GM19467 (cell line): ENCODE data around the gene GALNT17.

ENCODE experiments used
- ATAC-seq: cut with Tn5 transposase; IDR thresholded peaks from one replicate; pipeline ENCODE4 v1.9.1; 2021; ENCODE audit warnings: mild to moderate bottlenecking, moderate library complexity; ENCODE audit not compliant: unreplicated experiment

The GALNT17 gene

DNA sequence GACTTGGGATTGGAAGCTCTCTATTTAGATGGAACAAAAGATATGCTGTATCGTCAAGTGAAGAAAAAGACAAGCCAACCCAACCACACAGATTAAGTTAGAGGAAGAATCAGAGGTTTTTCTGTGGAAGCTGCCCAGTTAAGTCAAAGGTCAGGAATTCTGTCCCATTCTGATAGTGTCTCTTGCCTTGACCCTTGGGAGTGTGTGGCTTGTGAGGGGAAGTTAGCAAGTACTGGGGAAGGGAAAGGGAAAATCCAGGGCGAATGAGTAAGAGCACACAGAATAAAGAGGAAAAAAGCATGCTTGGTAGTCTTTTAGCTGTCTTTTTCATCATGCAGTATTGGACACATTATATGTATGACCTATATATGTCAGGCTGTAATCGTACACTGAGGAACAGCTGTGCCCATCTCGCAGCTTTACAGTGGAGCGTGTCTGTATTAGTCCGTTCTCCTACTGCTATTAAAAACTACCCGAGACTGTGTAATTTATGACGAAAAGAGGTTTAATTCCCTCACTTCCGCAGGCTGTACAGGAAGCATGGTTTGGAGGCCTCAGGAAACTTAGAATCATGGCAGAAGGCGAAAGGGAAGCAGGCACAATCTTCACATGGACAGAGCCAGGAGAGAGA is 197.2 kb downstream of the GALNT17 start:
- ATAC-seq = no peak

DNA sequence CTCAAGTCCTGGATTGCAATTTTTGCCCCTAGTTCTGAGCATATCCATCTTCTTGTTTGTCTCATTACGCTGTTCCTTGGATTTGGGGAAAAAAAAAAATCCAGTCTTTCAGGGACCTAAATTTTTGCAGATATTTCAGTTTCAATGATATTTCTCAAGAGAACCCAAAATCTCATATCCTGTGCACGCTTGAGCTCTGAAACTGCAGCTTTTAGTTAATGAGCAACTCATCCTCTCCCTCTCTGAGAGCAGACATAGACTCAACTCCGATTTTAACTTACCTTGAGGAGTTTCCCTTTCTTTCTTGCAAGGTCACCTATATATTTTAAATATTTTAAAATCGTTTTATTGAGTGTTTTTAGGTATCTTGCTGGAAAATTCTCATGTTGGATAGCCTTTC is 200.3 kb downstream of the GALNT17 start:
- ATAC-seq = no peak

DNA sequence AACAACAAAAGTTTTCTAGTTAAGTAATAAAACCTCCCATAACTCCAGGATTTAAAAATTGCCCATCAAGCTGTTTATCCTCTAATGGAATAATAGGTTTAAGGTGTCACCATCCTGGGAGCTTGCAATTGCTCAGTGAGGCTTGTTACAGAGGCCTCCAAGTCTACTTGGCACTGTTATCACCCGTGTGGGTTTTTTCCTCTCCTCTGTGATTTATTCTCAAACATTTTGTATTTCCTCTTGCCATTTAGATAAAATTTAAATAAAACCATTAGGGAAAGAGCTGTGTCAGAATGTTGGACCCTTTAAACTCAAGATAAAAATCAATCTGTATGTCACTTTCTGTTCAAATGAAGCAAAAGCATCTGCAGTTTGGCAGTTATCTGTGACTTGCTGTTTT is 202.6 kb downstream of the GALNT17 start:
- ATAC-seq = no peak

DNA sequence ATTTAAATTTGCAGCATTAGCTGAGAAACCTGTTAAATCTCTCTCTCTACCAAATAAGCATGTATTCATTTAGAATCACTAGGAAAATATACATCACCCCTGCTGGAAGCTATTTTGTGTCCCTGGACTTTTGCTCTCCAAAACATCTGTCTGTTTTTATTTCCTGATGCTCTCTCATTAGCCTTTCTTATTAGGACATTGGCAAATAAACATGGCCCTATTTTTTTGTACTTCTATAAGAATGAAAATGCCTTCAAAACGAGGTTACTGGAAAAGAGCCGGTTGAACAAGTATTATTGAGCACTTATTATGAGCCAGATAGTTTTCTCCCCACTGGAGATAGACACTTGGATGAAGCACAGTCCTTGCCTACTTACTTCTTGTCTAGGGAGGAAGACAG is 206.9 kb downstream of the GALNT17 start:
- ATAC-seq = no peak

DNA sequence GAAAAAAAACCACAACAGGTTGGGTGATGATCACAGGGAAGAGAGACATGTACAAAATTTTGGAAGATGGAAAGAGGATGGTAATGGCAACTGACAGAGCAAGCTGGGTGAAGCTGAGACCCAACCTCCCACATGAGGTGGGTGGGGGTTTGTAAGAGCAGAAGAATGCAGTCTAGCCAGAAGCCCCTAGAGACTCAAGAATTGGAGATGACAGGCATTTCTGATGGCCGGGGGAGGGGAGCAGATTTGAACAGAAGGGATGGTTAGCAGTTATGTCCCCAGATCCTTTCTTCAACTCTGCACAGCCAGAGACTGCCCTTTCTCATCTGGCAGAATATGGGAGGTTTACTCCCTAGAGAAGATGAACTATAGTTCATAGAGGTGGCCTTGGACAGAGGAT is 208.0 kb downstream of the GALNT17 start:
- no peak for ATAC-seq

DNA sequence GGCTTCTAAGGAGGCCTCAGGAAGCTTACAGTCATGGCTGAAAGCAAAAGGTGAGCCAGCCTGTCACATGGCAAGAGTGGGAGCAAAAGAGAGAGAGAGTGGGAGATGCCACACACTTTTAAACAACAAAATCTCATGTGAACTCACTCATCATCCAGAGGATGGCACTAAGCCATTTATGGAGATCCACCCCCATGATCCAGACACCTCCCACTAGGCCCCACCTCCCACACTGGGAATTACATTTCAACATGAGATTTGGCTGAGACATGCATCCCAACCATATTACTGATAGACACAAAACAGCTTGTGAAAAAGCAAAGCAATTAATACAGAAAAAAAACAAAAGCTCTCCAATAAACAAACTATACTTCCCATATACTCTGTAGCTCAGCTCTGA is 210.3 kb downstream of the GALNT17 start:
- no peak for ATAC-seq

DNA sequence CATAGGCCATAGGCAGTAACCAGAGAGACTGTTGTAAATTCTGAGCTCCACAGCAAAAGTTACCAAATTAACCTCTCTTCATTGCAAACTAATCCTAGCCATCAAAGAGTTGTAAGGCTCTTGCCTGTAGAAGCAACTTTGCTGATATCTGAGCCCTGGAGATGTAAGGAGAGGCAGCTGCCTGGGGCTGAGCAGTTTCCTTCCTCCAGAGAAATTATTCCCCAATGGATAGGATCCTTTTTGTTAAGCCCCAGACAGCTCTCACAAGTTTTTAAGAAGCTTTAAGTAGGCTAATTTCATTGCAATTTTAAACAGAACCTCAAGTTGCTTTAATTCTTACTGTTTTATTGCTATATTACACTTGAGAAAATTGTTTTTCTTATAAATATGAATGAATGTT is 211.1 kb downstream of the GALNT17 start:
- ATAC-seq = no peak

DNA sequence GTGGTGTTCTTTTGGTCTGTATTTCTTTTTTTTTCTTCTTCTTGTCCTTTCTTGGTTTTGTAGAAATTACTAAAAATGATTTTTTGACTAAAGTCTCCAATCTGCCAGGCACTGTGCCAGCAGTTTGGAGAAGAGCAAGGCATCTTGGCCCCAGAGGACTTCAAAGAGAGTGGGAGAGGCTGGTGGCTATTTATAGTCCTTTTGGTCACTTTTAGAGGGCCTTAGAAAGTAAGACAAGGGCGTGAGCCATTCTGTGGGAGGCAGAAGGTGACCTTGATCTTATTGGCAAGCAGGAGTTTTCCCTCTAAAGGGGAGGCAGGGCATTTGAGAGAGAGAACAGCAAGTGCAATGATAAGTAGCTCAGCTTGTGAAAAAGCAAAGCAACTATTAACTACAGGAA is 211.9 kb downstream of the GALNT17 start:
- no peak for ATAC-seq

DNA sequence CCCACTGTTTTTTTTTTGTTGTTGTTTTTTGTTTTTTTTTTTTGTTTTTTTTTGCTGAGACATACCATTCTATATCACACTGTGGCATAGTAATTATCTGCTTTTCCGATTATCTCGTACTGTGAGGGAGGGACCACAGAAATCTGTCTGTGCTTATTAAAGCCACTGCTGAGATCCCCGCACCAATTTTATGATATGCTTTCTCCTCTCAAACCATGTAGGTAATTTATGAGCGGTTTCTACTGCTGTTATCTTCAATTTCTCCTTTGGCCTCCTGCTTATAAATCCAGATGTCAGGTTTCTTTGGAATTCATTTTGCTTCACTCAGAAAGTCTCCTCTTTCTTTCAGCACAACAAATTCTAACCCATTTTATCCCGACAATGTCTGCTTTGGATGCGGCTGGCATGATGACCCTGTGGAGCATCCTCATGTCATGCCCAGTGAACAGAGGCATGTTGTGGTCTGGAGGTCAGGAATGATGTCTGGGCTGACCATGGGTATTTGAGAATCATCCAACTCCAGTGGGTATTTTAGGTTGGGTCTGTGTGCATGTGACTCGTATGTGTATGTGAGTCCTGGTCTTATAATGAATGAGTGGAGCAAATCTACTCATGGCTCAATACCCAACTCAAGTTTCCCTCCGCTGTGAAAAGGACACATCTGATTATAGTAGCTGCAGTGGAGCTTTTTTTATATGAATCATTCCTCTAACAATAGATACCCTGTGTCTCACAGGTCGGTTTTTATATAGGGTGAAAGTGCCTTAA is 213.4 kb downstream of the GALNT17 start:
- no peak for ATAC-seq

DNA sequence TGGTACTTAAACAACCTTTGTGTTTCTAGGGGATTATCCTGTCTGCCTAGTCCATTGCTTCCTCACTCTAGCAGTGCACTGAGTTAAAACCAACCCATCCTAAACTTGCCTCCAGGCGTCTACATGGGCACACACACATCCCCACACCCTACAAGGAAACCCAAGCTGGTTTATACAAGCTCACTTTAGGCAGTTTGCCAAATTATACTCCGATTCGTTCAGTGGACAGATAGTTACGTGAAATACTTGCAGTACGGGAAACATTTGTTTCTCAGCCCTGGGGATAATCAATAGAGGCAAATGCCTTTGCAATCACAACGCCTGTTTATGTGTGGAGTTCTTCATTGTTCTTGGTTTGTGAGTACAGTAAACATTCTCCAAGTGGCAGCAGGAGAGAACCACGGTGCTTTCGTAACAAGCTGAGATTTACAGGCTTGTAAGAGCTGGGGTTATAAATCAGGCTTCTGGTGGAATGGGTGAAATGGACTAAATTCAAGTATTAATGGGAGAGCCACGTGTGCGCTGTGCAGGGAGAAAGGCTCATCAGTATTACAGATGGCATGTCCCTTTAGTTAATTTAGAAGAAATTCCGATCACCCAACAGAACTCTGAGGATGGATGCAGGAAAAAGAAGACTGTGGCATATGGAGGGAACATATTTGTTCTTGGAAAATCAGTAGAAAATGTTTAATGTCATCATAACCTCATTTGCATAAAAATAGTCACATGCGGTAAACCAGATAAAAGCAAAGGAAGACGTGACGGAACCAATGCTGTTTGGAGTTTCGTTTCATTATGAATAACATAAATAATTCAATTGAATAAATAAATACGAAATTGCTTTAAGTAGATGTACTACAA is 217.1 kb downstream of the GALNT17 start:
- no peak for ATAC-seq

DNA sequence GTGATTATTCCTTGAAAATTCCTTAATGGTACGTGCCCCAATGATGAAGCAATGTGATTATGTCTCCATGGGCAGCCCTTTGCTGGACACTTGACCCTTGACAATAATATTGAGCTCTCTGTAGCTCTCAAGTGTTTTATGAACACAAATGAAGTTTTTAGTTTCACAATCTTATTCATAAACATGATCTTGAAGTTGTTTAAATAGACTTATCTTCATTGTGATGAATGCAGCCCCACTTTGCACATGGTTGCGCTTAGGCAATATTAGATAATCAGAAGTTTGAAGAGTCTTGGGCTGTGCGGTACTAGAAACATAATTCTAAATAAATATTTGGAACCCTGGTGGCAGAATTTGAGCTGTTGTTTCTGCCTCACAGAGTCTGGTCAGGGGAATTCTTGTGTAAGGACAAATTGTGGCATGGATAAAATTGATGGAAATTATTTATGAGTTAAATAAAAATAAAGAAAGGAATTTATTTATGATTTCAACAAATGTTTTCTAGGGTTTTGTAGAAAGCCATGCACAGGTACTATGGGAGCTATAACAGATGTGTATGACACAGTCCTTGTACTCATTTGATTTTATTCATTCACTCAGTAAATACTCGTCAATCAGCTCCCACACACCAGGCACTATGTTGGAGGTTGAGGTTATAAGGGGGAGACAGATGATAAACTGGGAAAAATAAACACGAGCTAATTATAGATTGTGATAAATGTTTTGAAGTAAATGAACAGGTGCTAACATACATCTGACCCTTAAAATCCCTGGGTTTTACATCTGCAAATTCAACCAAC is 217.9 kb downstream of the GALNT17 start:
- no peak for ATAC-seq

DNA sequence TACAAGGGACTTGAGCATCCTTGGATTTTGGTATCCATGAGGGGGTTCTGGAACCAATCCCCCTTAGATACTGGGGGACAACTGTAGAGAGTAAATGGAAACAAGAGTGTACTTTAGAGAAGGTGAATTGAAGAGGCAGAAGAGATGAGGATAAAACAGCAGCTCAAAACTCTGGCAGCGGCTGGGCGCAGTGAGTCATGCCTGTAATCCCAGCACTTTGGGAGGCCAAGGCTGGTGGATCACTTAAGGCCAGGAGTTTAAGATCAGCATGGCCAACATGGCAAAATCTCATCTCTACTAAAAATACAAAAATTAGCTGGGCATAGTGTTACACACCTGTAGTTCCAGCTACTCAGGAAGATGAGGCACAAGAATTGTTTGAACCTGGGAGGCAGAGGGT is 218.7 kb downstream of the GALNT17 start:
- ATAC-seq = no peak

DNA sequence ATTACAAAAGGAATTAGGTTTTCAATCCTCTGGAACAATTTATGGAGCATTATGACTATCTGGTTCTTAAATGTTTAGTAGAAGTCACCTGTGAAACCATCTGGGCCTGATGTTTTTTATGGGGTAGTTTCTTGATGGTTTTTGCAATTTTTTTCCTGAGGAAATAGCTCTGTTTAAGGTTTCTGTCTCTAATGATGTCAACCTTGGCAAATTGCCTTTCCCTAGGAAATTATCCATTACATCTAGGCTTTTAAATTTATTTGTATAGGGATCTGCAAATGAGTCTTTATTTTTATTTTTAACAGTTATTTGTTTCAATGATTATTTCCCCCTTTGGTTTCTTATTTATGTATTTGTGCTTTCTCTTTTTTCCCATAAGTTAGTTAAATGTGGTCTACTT is 222.8 kb downstream of the GALNT17 start:
- no peak for ATAC-seq

DNA sequence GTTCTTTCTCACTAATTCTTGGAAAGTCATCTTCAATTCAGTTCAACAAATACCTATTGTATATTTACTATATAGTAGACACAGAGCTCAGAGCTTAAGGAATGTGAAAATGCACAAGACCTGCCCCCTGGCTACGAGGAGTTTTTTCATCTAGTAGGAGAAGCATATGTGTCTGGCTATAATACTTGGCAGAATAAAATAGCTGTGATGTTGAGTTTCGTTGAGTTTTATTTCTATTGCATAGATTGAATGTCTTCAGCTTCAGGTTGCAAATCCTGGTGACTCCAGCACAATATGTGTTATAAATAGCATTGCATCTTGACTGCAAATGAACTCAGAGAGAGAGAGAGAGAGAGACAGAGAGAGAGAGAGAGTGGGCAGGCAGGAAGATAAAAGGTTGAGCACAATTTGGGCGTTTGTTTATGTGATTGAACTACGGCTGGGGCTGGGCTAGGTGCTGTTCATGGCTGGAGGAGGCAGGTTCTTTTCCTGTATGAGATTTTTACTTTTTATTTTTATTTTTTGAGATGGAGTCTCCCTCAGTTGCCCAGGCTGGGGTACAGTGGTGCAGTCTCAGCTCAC is 229.6 kb downstream of the GALNT17 start:
- ATAC-seq = no peak

DNA sequence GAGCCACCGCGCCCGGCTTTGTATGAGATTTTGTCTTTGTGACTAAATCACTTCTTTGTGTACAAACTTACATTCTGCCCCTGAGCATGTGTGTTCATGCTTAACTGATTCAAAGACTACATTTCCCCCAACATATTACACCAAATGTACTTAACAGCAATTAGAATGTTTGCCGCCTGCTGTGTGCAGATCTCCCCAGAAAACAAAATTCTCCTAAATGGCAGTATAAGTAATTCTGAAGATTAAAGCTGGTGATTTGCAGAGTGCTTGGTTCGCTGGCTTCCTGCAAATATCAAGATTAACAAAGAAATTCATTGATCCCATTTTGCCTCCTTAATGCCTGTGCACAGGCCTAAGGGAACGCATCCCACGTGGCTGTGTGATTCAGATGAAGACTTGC is 230.3 kb downstream of the GALNT17 start:
- no peak for ATAC-seq

DNA sequence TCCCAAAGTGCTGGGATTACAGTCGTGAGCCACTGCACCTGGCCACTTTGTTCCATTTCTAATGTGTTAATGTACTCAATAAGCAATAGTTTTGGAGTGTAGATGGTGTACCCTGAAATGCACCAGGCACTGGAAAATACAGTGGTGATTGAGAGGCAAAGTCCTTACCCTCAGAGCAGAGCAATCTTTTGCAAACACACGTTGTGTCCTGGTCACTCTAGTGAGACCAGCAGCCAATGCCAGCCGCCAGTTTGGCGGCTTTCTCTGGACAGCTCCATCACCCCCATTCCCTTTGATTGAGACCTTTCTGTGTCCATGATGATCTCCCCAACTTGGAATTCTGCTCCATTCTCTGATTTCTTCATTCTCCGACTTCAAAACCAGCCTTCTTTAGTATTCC is 231.3 kb downstream of the GALNT17 start:
- ATAC-seq = no peak

DNA sequence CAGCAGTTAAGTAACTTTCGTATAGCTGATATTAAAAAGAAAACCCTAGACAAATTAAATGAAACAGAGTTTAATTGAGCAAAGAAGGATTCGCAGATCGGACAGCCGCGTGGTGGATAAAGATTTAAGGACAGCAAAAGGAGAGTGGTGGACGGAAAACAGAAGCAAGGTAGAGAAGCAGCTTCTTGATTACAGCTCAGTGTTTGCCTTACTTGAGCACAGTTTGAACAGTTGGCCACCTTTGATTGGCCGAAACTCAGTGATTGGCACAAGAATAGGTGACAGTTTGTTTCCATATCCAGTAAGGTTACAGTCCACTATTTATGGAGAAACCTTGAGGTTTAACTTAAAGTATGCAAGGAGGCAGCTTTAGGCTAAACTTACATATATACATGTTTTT is 231.7 kb downstream of the GALNT17 start:
- ATAC-seq = no peak

DNA sequence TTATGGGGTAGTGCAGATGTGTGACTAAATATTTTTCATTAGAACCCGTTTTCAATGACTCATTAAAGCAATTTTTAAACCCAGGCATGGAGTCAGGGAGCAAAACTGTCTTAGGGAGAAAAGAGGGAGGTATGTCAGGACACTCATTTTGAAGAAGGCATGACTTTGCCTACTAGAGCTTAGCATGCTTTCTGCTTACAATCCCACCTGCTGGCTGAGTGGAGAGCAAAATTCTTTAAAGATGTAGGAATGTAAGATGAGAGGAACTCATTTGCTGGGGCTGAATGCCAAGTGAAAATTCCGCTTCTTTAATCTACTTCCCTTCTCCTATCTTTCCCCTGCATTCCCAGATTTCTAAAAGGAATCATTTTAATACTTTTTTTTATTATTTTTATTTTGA is 232.6 kb downstream of the GALNT17 start:
- ATAC-seq = no peak

DNA sequence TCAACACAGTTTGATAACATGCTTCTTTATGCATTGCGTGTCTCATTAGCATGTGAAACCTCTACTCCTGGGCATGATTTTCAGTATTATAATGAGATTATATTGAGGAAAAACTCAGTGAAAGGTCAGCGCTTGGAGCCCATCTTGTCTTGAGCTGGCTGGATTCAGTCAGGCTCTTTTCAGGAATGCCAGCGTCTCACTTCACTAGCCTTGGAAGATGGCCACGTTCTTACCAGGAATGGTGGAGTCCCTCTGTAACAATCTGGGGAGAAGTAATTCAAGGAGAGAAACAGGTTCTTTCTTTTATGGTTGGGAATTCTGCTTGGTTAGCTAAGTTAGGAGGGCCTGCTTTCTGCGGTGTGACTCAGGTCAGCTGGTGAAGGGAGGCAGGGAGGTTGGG is 241.0 kb downstream of the GALNT17 start:
- ATAC-seq = no peak

DNA sequence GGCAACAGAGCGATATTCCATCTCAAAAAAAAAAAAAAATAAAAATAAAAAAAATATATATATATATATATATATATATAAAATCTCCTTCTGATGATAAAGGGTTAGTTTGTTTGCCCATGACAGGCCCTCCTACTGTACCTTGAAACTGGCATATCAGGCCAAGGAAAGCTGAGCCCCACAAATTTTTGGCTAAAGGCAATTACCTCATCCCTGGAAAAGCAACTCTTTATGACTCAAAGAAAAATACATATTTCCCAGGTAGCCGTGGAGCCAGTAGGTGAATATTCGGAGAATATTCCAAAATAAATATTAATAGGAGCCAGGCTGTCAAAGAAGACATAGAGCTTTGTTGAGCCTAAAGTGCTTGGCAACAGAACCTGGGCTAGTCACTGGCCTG is 245.1 kb downstream of the GALNT17 start:
- ATAC-seq = no peak

DNA sequence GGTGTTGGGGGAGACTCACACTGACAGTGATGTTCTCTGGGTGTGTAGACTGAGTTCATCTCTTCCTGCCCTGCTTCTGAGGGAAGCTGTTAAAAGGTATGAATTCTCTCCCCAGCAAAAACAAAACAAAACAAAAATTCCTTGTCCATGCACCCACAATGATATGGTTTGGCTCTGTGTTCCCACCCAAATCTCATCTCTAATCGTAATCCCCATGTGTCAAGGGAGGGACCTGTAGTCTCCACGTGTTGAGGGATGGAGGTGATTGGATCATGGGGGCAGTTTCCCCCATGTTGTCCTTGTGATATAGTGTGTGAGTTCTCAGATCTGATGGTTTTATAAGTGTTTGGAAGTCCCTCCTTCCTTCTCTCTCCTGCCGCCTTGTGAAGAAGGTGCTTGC is 245.5 kb downstream of the GALNT17 start:
- ATAC-seq = no peak
